HG03108 (cell line): ENCODE data around the gene RAVER1.
"Not testable (repeated sequence)": the region's sequence is repeated elsewhere in the genome, so short reads cannot be mapped to it uniquely, and the experiment has no call there.

ENCODE experiments used
- ATAC-seq: cut with Tn5 transposase; IDR thresholded peaks from one replicate; pipeline ENCODE4 v1.9.1; 2021; ENCODE audit warnings: moderate library complexity; ENCODE audit not compliant: unreplicated experiment

RAVER1 gene

GRCh38 chr19:10291554-10292205 is 41.6 kb downstream of the RAVER1 start:
- ATAC-seq, result no peak

GRCh38 chr19:10290876-10291553 is 42.3 kb downstream of the RAVER1 start:
- no peak for ATAC-seq

- no peak for ATAC-seq
These were observed 42.9 kb downstream of the RAVER1 start for GRCh38 chr19:10290357-10290875.

GRCh38 chr19:10289836-10290356 is 43.4 kb downstream of the RAVER1 start, which contains the start of gene ICAM5:
Gene ICAM5 (plus strand): TSS chr19:10289952. CDS start chr19:10290044, 92 bp downstream.
- ATAC-seq, result no peak

GRCh38 chr19:10289167-10289835 is 44.0 kb downstream of the RAVER1 start:
- ATAC-seq, result no peak

GRCh38 chr19:10288662-10289166 is 44.6 kb downstream of the RAVER1 start:
- ATAC-seq, result no peak

- no peak for ATAC-seq
These were observed 46.3 kb downstream of the RAVER1 start, which contains the start of gene ICAM4 for GRCh38 chr19:10286803-10287737. Gene ICAM4 (plus strand): TSS chr19:10286955. CDS start chr19:10287013, 58 bp downstream.

GRCh38 chr19:10285393-10285792 is 47.9 kb downstream of the RAVER1 start:
- ATAC-seq, result no peak

- ATAC-seq, result no peak
These were observed 48.4 kb downstream of the RAVER1 start for GRCh38 chr19:10284960-10285278.

- no peak for ATAC-seq
These were observed 49.0 kb downstream of the RAVER1 start for GRCh38 chr19:10284065-10284959.

GRCh38 chr19:10283301-10284064 is 49.8 kb downstream of the RAVER1 start:
- no peak for ATAC-seq

GRCh38 chr19:10282043-10282442 is 51.3 kb downstream of the RAVER1 start:
- not testable (repeated sequence) for ATAC-seq

- no peak for ATAC-seq
These were observed 53.4 kb downstream of the RAVER1 start for GRCh38 chr19:10279737-10280442.

- no peak for ATAC-seq
These were observed 54.4 kb downstream of the RAVER1 start for GRCh38 chr19:10278935-10279334.

GRCh38 chr19:10277795-10278589 is 55.3 kb downstream of the RAVER1 start:
- ATAC-seq, result no peak

GRCh38 chr19:10274589-10274988 is 58.7 kb downstream of the RAVER1 start:
- no peak for ATAC-seq

GRCh38 chr19:10271543-10272086 is 61.7 kb downstream of the RAVER1 start:
- no peak for ATAC-seq
